Panc1 (cell line): Measurements from ENCODE around the gene IDI2.

Experiments used
- CTCF ChIP-seq: fragments of 450-650 bp; IDR thresholded peaks from 2 replicates; pipeline ENCODE4 v1.5.1; 2017; ENCODE audit warnings: mild to moderate bottlenecking
- POLR2AphosphoS5 ChIP-seq: IDR thresholded peaks from 2 replicates; pipeline ENCODE4 v1.6.1; 2012; ENCODE audit warnings: mild to moderate bottlenecking, low read depth, low read length, moderate library complexity
- REST ChIP-seq, 2 experiments: IDR thresholded peaks; 2 replicates each; pipeline ENCODE4 v1.6.1; 2011 to 2012; ENCODE audit warnings: low read depth in 2 of 2, control low read depth in 1 of 2, low read length in 1 of 2, mild to moderate bottlenecking in 1 of 2, moderate library complexity in 1 of 2; ENCODE audit not compliant: insufficient read depth in 1 of 2

DNA sequence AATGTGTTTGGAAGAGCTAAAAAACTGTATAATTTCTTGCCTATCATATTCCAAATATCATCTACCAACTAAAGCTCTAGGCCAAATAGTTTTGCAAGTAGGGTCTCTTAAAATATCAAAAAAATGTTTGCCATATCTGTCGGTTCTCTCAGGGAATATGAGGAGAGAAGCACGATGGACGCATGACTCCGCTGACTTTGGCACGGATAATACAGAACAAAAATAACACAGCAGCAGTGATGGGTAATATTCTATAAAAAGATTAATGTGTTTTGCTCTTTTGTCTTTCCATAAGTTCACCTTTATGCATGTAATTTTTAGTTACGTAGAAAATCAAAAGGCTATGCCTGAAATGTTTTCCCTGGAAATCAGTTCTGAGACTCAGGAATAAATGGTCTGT lies 919 bp upstream of the IDI2 start:
- TF ChIP-seq CTCF, result no peak
- TF ChIP-seq POLR2AphosphoS5, result no peak
- TF ChIP-seq REST (IDR thresholded peaks at IDR 0.05; ENCODE audit: insufficient read depth in 1 of 2, low read depth in 2 of 2, low read length in 1 of 2), result no peak
